GM12878 (cell line): ENCODE data around the gene EIF4E2. TPM values are rescaled to one million over a fixed set of nuclear protein-coding genes. Genes with fewer than 3 reads are reported as not detected.

Source experiments
- CBFB ChIP-seq: IDR thresholded peaks from 2 replicates; pipeline ENCODE4 v1.6.1; 2016; ENCODE audit warnings: antibody characterized with exemption, low read depth
- ESRRA ChIP-seq: IDR thresholded peaks from 2 replicates; pipeline ENCODE4 v1.6.1; 2012; ENCODE audit warnings: mild to moderate bottlenecking, low read length, improper control_type of control experiment
- FOXK2 ChIP-seq: fragments of 450-650 bp; IDR thresholded peaks from 2 replicates; pipeline ENCODE4 v1.6.1; 2017; ENCODE audit warnings: mild to moderate bottlenecking, moderate library complexity
- KDM1A ChIP-seq: fragments of 200-600 bp; sonication (generic); IDR thresholded peaks from 2 replicates; pipeline ENCODE4 v1.6.1; 2016; ENCODE audit warnings: borderline replicate concordance
- MTA2 ChIP-seq: fragments of 450-650 bp; IDR thresholded peaks from 2 replicates; pipeline ENCODE4 v1.6.1; 2016; ENCODE audit warnings: low read depth, mild to moderate bottlenecking, moderate library complexity
- NFIC ChIP-seq: IDR thresholded peaks from 2 replicates; pipeline ENCODE4 v1.6.1; 2012; ENCODE audit warnings: low read depth, mild to moderate bottlenecking, inconsistent platforms, low read length, moderate library complexity
- PAX8 ChIP-seq: fragments of 450-650 bp; IDR thresholded peaks from 2 replicates; pipeline ENCODE4 v1.6.1; 2017; ENCODE audit warnings: mild to moderate bottlenecking, moderate library complexity
- RAD51 ChIP-seq: fragments of 450-650 bp; IDR thresholded peaks from 2 replicates; pipeline ENCODE4 v1.6.1; 2016; ENCODE audit warnings: moderate library complexity, mild to moderate bottlenecking, inconsistent platforms
- RELA ChIP-seq: fragments of 450-650 bp; IDR thresholded peaks from 2 replicates; pipeline ENCODE4 v1.8.0; 2014; ENCODE audit warnings: borderline replicate concordance; ENCODE audit not compliant: partially characterized antibody
- RFX5 ChIP-seq: IDR thresholded peaks from 2 replicates; pipeline ENCODE4 v1.6.1; 2011; ENCODE audit warnings: low read depth, low read length, improper control_type of control experiment
- SMC3 ChIP-seq: IDR thresholded peaks from 2 replicates; pipeline ENCODE4 v1.6.1; 2011; ENCODE audit warnings: low read length, improper control_type of control experiment, borderline replicate concordance
- SUZ12 ChIP-seq: fragments of 200-600 bp; sonication (generic); IDR thresholded peaks from one replicate; pipeline ENCODE4 v1.6.1; 2018; ENCODE audit warnings: antibody characterized with exemption, mild to moderate bottlenecking; ENCODE audit not compliant: unreplicated experiment
- ZNF207 ChIP-seq: fragments of 450-650 bp; IDR thresholded peaks from 2 replicates; pipeline ENCODE4 v1.6.1; 2014; ENCODE audit warnings: antibody characterized with exemption, mild to moderate bottlenecking, borderline replicate concordance
- polyA plus RNA-seq, 11 experiments: library from polyadenylated mRNA; depleted of rRNA in 4 of 11; unstranded in 6 of 11; stranded (reverse) in 5 of 11; fragments of >200 nt; fragmentation: Nextera tagmentation in 4 of 11; fragmentation: Illumina TruSeq in 1 of 11; extraction: Ambion mirVana in 4 of 11; extraction: Trizol in 1 of 11; gene quantifications; 1 replicate in 1 of 11; 2 replicates in 10 of 11; pipeline versions ENCODE4 v1.2.1 to v1.2.3, GENCODE V29; 2011 to 2016; ENCODE audit warnings: inconsistent platforms in 2 of 11, missing spikeins in 2 of 11, low read depth in 1 of 11
- total RNA-seq, 4 experiments: library from RNA; depleted of rRNA in 3 of 4; stranded (reverse); fragments of >200 nt in 3 of 4; fragmentation: Illumina TruSeq in 1 of 4; extraction: Trizol in 1 of 4; gene quantifications; 2 replicates each; pipeline versions ENCODE4 v1.2.1 to v1.2.3, GENCODE V29; 2013 to 2021
- TF ChIP-seq, protein P1 (sequence below): fragments of 450-650 bp; IDR thresholded peaks from 2 replicates; pipeline ENCODE4 v1.6.1; 2018; ENCODE audit warnings: borderline replicate concordance, mild to moderate bottlenecking; ENCODE audit not compliant: partially characterized antibody
- TF ChIP-seq, protein P2 (sequence below): IDR thresholded peaks from 2 replicates; pipeline ENCODE4 v1.6.1; 2011; ENCODE audit warnings: low read depth, mild to moderate bottlenecking, low read length, moderate library complexity, borderline replicate concordance; ENCODE audit errors: extremely low read depth

The EIF4E2 gene
- total and polyA plus RNA-seq, 10 of the 15 experiments (the other 5 are each of a cell fraction or from before 2014, with no cell fraction given), result 56.1 to 158 (median 110) TPM

DNA sequence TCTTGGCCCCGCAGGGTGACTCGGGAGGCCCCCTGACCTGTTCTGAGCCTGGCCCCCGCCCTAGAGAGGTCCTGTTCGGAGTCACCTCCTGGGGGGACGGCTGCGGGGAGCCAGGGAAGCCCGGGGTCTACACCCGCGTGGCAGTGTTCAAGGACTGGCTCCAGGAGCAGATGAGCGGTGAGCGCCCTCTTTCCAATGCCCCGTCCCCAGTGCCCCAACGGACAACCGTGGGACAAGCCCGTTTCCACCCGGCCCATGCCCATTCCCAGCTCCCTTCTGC lies 27.1 kb upstream of the EIF4E2 start (continued):
- TF ChIP-seq, protein P1, sequence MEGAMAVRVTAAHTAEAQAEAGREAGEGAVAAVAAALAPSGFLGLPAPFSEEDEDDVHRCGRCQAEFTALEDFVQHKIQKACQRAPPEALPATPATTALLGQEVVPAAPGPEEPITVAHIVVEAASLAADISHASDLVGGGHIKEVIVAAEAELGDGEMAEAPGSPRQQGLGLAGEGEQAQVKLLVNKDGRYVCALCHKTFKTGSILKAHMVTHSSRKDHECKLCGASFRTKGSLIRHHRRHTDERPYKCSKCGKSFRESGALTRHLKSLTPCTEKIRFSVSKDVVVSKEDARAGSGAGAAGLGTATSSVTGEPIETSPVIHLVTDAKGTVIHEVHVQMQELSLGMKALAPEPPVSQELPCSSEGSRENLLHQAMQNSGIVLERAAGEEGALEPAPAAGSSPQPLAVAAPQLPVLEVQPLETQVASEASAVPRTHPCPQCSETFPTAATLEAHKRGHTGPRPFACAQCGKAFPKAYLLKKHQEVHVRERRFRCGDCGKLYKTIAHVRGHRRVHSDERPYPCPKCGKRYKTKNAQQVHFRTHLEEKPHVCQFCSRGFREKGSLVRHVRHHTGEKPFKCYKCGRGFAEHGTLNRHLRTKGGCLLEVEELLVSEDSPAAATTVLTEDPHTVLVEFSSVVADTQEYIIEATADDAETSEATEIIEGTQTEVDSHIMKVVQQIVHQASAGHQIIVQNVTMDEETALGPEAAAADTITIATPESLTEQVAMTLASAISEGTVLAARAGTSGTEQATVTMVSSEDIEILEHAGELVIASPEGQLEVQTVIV, result no peak
- TF ChIP-seq NFIC, result no peak
- TF ChIP-seq KDM1A, result no peak
- no peak for TF ChIP-seq RFX5
- TF ChIP-seq MTA2, result no peak
- no peak for TF ChIP-seq RELA
- no peak for TF ChIP-seq SMC3
- no peak for TF ChIP-seq PAX8
- no peak for TF ChIP-seq RAD51
- TF ChIP-seq, protein P2, sequence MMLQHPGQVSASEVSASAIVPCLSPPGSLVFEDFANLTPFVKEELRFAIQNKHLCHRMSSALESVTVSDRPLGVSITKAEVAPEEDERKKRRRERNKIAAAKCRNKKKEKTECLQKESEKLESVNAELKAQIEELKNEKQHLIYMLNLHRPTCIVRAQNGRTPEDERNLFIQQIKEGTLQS, result no peak
- no peak for TF ChIP-seq SUZ12
- no peak for TF ChIP-seq FOXK2
- TF ChIP-seq CBFB, result no peak
- TF ChIP-seq ZNF207, result no peak
- TF ChIP-seq ESRRA, result no peak
